IPS-20b (cell line): ENCODE measurements around the gene NEIL3.
"Not testable (repeated sequence)": the region's sequence is repeated elsewhere in the genome, so short reads cannot be mapped to it uniquely, and the experiment has no call there.

Experiments used
- H3K27ac ChIP-seq: one replicate; pipeline ENCODE4 v1.5.1; 2013; ENCODE audit warnings: low read length
- H3K27me3 ChIP-seq: 2 replicates; pipeline ENCODE4 v1.6.1; 2013; ENCODE audit warnings: mild to moderate bottlenecking, low read length, inconsistent platforms; ENCODE audit not compliant: insufficient read depth
- H3K36me3 ChIP-seq: 2 replicates; pipeline ENCODE4 v1.6.1; 2013; ENCODE audit warnings: low read depth, mild to moderate bottlenecking, inconsistent platforms, low read length, moderate library complexity; ENCODE audit not compliant: insufficient read depth
- H3K4me1 ChIP-seq: 2 replicates; pipeline ENCODE4 v1.6.1; 2013; ENCODE audit warnings: mild to moderate bottlenecking, control low read depth, inconsistent platforms, low read length, moderate library complexity; ENCODE audit not compliant: insufficient read depth
- H3K4me3 ChIP-seq: 2 replicates; pipeline ENCODE4 v1.5.1; 2013; ENCODE audit warnings: mild to moderate bottlenecking, low read length, inconsistent platforms
- H3K9ac ChIP-seq: 2 replicates; pipeline ENCODE4 v1.6.1; 2013; ENCODE audit warnings: low read depth, mild to moderate bottlenecking, inconsistent platforms, low read length, moderate library complexity
- H3K9me3 ChIP-seq: 2 replicates; pipeline ENCODE4 v1.6.1; 2013; ENCODE audit warnings: mild to moderate bottlenecking, low read depth, low read length, inconsistent platforms; ENCODE audit not compliant: insufficient read depth

Gene NEIL3

DNA sequence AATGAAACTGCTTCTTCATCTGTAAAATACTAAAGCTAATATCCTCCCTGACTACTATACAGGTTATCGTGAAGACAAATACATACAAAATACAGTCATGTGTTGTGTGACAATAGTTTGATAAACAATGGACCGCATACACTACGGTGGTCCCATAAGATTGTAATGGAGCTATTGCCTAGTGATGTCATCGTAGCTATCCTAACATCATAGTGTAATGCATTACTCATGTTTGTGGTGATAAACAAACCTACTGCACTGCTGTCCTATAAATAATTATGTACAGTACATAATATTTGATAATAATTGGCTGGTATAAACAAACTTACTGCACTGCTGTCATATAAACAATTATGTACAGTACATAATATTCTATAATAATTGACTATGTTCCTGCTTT is 5.6 kb upstream of the NEIL3 start:
- Histone ChIP-seq H3K4me1 (no peaks in the 10 kb centered on the region; the same call in 1 of the 2 replicates), H3K27ac (no peak overlapping the region)

DNA sequence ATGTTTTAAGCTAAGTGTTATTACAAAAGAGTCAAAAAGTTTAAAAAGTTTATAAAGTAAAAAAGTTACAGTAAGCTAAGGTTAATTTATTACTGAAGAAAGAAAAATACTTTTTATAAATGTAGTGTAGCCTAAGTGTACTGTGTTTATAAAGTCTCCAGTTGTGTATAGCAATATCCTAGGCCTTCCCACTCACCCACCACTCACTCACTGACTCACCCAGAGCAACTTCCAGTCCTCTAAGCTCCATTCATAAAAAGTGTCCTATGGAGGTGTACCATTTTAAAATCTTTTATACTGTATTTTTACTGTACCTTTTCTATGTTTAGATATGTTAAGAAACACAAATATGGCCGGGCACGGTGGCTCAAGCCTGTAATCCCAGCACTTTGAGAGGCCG is 4.8 kb upstream of the NEIL3 start:
- H3K4me1 ChIP-seq, H3K9ac ChIP-seq, H3K27me3 ChIP-seq, H3K4me3 ChIP-seq, H3K9me3 ChIP-seq, H3K27ac ChIP-seq, H3K36me3 ChIP-seq: not testable (repeated sequence)

More for the DNA sequence above, 5.6 kb upstream of the NEIL3 start:
- Histone ChIP-seq H3K27me3 (no peaks in the 10 kb centered on the region), H3K9me3 (no peaks in the 10 kb centered on the region), H3K36me3 (no peaks in the 10 kb centered on the region), H3K9ac (no peak overlapping the region), H3K4me3 (no peak overlapping the region)

DNA sequence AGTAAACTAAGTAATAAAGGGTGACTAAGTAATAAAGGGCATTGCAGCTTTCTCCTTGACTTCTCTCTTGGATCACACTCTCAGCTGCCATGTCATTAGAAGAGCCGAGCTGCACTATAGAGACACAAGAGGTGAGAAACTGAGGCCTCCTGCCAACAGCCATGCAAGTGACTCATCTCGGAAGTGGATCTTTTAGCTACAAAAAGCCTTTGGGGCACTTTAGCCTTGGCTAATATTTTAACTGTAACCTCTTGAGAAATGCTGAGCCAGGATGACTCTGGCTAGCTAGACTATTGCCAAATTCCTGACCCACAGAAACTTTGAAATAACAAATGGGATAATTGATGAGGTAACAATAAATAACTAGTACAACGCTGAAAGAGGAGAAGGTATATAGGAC is 1.5 kb upstream of the NEIL3 start:
- no peaks in the 10 kb centered on the region for H3K27me3 ChIP-seq
- no peak overlapping the region for H3K9ac ChIP-seq
- H3K4me3 ChIP-seq: no peak overlapping the region
- H3K9me3 ChIP-seq: no peaks in the 10 kb centered on the region
- H3K4me1 ChIP-seq: peaks cover 7% of the 10 kb centered on the region; the same call in 1 of the 2 replicates
- H3K27ac ChIP-seq: no peak overlapping the region
- no peaks in the 10 kb centered on the region for H3K36me3 ChIP-seq

DNA sequence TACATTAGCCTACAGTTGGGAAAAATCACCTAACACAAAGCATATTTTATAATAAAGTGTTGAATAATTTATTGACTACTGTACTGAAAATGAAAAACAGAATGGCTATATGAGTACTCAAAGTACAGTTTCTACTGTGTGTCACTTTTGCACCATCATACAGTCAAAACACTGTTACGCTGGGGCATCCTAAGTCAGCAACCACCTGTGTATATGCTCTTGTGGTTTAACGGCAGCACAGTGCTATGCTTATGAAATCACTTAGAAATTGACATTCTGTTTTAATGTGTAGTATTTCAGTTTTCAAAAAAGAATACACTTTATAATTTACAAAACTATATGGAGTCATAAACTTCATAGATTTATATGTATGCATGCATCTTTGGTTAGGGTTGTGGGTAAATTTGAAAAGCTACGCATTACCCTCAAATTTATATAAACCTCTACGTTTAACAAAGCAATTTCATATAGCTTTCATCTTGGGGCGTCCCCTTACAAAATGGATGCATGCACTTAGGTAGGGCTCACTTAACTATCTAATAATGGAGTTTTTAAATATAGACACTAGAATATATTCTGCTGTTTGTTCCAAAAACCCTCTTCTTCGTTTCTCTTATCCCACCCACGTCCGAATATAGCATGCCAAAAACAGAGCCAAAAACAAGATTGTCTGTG is 690 bp upstream of the NEIL3 start:
- no peaks in the 10 kb centered on the region for H3K27me3 ChIP-seq
- no peaks in the 10 kb centered on the region for H3K9me3 ChIP-seq
- peaks cover 7% of the 10 kb centered on the region; the same call in 1 of the 2 replicates for H3K4me1 ChIP-seq
- H3K36me3 ChIP-seq: no peaks in the 10 kb centered on the region
- no peak overlapping the region for H3K27ac ChIP-seq
- peak overlapping the region; percentile 93; the same call in 1 of the 2 replicates for H3K4me3 ChIP-seq
- H3K9ac ChIP-seq: no peak overlapping the region

DNA sequence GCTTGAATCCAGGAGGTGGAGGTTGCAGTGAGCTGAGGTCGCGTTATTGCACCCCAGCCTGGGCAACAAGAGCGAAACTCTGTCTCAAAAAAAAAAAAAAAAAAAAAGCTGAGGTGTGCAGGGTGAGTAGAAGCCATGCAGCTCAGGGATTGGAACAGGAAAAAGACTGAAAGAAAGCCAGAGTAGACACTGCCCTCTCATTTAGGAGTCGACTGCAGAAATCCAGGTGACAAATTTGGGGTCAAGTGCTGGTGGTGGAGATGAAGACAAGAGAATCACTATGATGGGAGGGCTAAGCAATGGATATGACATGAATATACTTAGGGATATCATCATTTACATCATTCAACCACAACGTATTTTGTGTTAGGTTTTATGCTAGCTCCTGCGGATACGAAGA is 1.9 kb downstream of the NEIL3 start:
- Histone ChIP-seq H3K4me1 (peaks cover 7% of the 10 kb centered on the region; the same call in 1 of the 2 replicates), H3K4me3 (no peak overlapping the region), H3K9ac (no peak overlapping the region), H3K27ac (no peak overlapping the region), H3K9me3 (no peaks in the 10 kb centered on the region), H3K27me3 (no peaks in the 10 kb centered on the region), H3K36me3 (no peaks in the 10 kb centered on the region)

DNA sequence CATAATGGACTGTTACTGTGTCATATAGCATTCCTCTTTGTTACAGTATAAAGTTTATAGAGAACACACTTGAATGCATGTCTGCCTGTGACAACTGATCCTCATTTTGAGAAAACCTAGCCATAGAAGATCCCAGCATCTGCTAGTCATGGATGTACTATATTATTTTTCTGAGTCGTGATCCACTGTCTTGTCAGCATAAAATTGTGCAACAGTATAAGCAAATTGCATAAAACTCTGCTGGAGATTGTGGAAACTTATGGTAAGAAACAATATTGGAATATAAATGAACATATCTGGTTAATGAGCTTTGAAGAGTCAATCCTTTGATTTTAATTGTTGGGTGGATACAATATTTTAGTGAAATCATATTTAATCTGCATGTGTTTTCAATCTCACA is 3.6 kb downstream of the NEIL3 start:
- H3K4me1 ChIP-seq: peaks cover 7% of the 10 kb centered on the region; the same call in 1 of the 2 replicates
- H3K9ac ChIP-seq: no peak overlapping the region
- H3K9me3 ChIP-seq: no peaks in the 10 kb centered on the region
- no peak overlapping the region for H3K4me3 ChIP-seq
- no peaks in the 10 kb centered on the region for H3K36me3 ChIP-seq
- no peaks in the 10 kb centered on the region for H3K27me3 ChIP-seq
- no peak overlapping the region for H3K27ac ChIP-seq

DNA sequence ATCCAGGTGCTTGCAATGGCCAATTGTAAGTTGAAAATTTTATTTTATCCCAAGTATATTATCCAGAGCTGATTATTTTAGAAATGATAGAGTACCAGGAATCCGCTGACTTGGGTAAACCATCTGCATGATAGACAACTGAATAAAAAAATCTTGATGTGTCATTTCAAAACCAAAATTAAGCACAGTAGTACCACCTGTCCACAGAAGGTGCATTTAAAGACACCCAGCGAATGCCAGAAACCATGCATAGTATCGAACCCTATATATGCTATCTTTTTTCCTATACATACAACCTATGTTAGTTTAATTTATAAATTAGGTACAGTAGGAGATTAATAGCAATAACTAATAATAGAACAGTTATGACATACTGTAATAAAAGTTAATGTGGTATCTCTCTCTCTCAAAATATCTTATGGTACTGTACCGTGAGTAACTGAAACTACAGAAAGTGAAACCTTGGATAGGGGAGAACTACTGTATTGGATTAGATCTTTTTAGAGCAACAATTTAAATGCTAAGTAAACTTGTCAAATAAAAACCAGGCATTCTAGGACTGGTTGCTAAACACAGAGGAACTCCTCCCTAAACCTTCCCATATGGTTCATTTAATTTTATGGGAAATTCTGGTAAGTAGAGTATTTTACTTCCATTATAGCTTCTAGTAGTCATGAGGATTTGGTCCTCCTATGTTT is 6.2 kb downstream of the NEIL3 start:
- no peak overlapping the region for H3K9ac ChIP-seq
- H3K36me3 ChIP-seq: no peaks in the 10 kb centered on the region
- no peaks in the 10 kb centered on the region for H3K27me3 ChIP-seq
- no peaks in the 10 kb centered on the region for H3K9me3 ChIP-seq
- H3K4me3 ChIP-seq: no peak overlapping the region
- no peak overlapping the region for H3K27ac ChIP-seq
- H3K4me1 ChIP-seq: no peaks in the 10 kb centered on the region

DNA sequence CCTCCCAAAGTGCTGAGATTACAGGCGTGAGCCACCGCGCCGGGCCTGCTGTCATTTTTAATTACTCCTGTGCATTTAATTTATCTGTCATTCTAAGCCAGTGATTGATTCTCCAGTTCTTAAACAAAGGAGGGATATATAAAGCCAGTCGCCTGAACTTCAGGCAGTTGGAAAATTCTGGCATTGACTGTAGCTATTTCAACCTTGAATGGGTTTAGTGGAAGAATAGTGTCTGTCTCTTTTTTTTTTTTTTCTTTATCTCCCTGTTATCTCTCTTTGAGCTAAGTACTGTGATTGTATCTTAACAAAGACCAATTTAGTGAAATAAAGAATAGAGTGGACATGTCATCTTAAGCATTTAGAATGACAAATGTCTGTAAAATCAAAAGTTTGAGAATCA is 11.0 kb downstream of the NEIL3 start:
- Histone ChIP-seq H3K4me3 (no peak overlapping the region), H3K27me3 (no peaks in the 10 kb centered on the region), H3K27ac (no peak overlapping the region), H3K4me1 (no peaks in the 10 kb centered on the region), H3K9ac (no peak overlapping the region), H3K9me3 (no peaks in the 10 kb centered on the region), H3K36me3 (peaks cover 27% of the 10 kb centered on the region)

DNA sequence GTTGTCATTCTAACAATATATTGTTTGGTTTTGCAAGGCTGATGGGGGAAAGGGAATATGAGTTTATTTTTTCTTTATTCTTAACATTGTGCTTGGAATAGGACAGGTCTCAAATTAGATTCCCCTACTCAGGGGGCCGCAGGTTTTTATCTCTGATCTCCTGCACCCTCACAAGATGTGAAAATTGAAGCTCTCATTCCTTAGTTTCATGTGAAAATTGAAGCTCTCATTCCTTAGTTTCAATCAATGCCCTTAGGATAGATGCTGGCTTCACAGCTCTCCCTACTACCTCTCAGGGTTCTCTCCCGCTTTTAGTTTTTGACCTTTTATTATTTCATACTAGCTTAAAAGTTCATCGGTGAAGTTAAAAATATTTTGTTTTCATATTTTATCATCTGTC is 12.0 kb downstream of the NEIL3 start:
- Histone ChIP-seq H3K27me3 (no peaks in the 10 kb centered on the region), H3K4me3 (no peak overlapping the region), H3K27ac (no peak overlapping the region), H3K9me3 (no peaks in the 10 kb centered on the region), H3K9ac (no peak overlapping the region), H3K36me3 (peaks cover 27% of the 10 kb centered on the region), H3K4me1 (no peaks in the 10 kb centered on the region)

DNA sequence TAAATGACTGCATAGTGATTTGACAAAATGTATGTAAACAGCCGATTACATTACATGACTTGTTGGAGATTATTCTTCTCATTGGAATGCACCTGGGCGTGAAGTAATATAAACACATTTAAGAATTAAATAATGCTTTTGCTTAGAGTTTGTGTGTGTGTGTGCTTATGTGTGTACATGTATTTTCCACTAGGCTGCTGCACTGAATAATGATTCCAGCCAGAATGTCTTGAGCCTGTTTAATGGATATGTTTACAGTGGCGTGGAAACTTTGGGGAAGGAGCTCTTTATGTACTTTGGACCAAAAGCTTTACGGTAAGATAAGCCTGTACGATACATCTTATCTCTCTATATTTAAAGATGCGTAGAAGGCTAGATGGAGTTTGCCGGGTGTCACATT is 12.6 kb downstream of the NEIL3 start:
- H3K36me3 ChIP-seq: peaks cover 27% of the 10 kb centered on the region
- no peak overlapping the region for H3K4me3 ChIP-seq
- no peaks in the 10 kb centered on the region for H3K4me1 ChIP-seq
- H3K27me3 ChIP-seq: no peaks in the 10 kb centered on the region
- H3K9me3 ChIP-seq: no peaks in the 10 kb centered on the region
- H3K9ac ChIP-seq: no peak overlapping the region
- no peak overlapping the region for H3K27ac ChIP-seq

DNA sequence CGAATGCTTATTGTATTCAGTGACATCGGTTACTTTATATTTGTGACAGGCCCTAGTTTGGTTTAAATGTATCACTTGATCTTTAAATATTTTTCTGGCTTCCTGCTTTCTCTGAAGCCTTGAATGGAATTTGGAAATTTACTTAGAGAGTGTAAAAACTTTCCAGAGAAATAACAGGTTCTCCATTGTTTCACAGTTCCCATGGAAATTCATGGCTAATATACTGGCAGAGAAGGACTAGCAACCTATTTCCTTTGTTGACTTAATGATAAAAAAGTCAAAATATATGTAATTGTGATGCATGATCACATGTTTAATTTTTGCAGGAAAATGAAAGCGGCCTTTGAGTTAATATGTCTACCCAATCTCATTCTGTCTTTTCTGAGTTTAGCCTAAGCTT is 13.2 kb downstream of the NEIL3 start:
- Histone ChIP-seq H3K4me1 (no peaks in the 10 kb centered on the region), H3K4me3 (no peak overlapping the region), H3K27ac (no peak overlapping the region), H3K9me3 (no peaks in the 10 kb centered on the region), H3K36me3 (peaks cover 28% of the 10 kb centered on the region), H3K27me3 (no peaks in the 10 kb centered on the region), H3K9ac (no peak overlapping the region)

DNA sequence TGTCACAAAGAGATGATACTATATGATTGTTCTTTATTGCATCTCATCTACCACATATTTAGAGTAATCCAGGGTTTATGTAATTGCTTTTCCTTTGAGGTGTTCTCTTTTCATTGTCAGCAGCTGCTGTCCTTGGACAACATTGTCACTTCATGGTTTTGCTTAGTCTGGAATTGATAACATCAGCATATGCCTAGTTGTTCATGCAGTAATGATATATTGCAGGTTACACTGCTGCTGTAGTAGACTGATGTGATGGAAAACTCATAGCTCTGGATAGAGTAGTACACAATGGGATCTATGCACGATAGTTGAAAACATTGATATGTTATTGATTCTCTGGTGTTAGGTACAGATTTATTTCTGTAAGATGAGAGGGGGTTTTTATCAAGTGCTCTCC is 13.7 kb downstream of the NEIL3 start:
- H3K9ac ChIP-seq: no peak overlapping the region
- H3K4me3 ChIP-seq: no peak overlapping the region
- no peaks in the 10 kb centered on the region for H3K4me1 ChIP-seq
- no peaks in the 10 kb centered on the region for H3K9me3 ChIP-seq
- no peak overlapping the region for H3K27ac ChIP-seq
- peaks cover 34% of the 10 kb centered on the region for H3K36me3 ChIP-seq
- no peaks in the 10 kb centered on the region for H3K27me3 ChIP-seq
